ENCODE measurements around the gene C9orf50. TPM values are rescaled to one million over a fixed set of nuclear protein-coding genes. Genes with fewer than 3 reads are reported as not detected.
A peak's percentile ranks its signal among the peaks of the same experiment; 100 is the strongest.

C9orf50 gene
- total RNA-seq, 1 experiment from 2014 or later: not detected

GRCh38 chr9:129591916-129592315, 29.0 kb downstream of the C9orf50 start:
- no peak for DNase-seq (ENCODE audit: low spot score)

- no peak for DNase-seq (ENCODE audit: low spot score)
Measured at GRCh38 chr9:129590466-129590865, 30.4 kb downstream of the C9orf50 start.

- DNase-seq (ENCODE audit: low spot score): no peak
Measured at GRCh38 chr9:129587487-129588262, 33.2 kb downstream of the C9orf50 start.

DNA sequence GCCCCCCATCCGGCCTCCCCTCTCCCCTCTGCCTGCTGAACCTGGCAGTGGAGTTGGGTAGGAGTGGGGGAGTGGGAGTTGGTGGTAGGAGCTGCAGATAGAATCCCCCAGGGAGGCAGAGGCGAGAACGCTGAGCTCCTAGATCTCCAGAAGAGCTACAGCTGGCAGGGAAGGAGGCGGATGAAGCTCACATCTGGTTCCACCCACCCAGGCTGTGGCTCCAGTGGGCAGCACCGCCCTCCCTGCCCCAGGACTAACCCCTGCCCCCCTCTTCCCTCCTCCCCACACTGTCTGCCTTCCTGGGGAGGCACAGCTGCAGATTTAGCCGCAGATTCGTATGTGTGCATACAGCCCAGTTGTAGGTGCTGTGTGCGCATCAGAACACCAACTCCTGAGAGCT, 34.2 kb downstream of the C9orf50 start:
- no peak for DNase-seq (ENCODE audit: low spot score)

DNA sequence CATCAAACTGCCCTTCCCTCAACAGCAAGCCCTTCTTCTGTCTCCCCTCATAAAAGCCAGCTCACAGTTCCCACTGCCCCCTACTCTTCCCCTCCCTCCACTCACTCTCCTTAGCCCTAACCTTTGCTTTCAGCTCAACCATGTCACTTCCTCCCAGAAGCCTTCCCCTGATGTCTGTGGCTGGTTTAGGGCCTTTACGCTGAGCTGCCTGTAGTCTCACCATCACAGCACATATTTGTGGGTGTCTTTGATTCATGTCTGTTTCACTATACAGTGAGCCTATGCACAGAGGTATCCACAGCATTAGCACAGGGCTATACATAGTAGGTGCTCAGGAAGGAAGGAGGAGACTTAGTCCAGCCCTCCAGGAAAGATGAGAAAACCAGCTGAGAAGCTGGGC, 34.7 kb downstream of the C9orf50 start:
- no peak for DNase-seq (ENCODE audit: low spot score)

GRCh38 chr9:129585352-129585751, 35.5 kb downstream of the C9orf50 start:
- DNase-seq (ENCODE audit: low spot score): no peak

GRCh38 chr9:129584136-129584535, 36.8 kb downstream of the C9orf50 start:
- DNase-seq (ENCODE audit: low spot score): peak; percentile 78

DNA sequence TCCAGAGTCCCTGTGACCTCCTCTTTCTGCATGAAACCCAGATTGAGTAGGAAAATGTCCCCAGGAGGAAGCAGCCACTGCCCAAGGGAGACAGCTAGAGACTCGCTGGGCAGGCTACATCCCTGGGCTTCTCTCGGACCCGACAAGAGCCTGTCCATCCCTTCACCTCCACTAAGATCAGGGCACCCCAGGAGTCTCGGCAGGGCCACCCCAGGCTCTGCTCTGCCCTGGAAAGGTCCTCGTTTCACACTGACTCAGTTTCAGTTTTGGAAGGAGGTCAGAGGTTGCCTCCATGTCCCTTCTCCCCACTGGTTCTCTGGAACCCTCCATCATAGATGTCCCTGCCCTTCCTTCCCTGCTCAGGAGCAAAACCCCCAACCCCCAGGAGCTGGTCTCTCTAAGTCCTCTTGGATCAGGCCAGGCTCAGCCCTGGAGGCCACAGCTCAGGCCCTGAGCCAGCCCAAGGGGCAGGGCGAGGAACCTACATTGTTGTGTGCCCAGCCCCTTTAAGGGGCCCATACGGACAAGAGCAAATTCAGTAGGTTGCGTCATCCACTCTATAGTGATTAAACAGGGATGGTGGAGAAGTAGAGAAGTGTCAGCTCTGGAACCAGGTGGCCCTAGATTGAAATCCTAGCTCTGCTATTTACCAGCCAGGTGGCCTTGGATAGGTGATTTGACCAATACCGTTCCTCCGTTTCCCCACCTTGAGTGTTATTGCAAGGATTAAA, 37.4 kb downstream of the C9orf50 start:
- DNase-seq (ENCODE audit: low spot score): no peak

DNA sequence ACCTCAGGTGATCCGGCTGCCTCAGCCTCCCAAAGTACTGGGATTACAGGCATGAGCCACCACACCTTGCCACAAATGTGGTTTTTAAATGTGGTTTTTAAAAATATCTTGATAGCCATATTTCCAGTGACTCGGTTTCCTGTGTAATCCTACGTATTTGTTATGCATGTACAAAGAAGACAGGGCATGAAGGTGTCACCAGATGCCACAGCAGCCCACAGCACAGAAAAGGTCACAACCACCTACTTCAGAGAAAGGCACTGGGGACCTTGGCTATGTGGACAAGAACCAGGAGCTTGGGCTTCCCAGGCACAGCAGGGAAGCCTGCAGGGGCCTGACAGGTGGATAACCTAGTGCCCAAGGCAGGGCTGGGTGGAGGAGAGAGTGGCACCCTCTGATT, 38.0 kb downstream of the C9orf50 start:
- DNase-seq (ENCODE audit: low spot score): no peak

- no peak for DNase-seq (ENCODE audit: low spot score)
Measured at GRCh38 chr9:129581505-129582189, 39.3 kb downstream of the C9orf50 start.

- no peak for DNase-seq (ENCODE audit: low spot score)
Measured at GRCh38 chr9:129580211-129580915, 40.5 kb downstream of the C9orf50 start.

GRCh38 chr9:129579294-129579693, 41.6 kb downstream of the C9orf50 start:
- DNase-seq (ENCODE audit: low spot score): no peak

DNA sequence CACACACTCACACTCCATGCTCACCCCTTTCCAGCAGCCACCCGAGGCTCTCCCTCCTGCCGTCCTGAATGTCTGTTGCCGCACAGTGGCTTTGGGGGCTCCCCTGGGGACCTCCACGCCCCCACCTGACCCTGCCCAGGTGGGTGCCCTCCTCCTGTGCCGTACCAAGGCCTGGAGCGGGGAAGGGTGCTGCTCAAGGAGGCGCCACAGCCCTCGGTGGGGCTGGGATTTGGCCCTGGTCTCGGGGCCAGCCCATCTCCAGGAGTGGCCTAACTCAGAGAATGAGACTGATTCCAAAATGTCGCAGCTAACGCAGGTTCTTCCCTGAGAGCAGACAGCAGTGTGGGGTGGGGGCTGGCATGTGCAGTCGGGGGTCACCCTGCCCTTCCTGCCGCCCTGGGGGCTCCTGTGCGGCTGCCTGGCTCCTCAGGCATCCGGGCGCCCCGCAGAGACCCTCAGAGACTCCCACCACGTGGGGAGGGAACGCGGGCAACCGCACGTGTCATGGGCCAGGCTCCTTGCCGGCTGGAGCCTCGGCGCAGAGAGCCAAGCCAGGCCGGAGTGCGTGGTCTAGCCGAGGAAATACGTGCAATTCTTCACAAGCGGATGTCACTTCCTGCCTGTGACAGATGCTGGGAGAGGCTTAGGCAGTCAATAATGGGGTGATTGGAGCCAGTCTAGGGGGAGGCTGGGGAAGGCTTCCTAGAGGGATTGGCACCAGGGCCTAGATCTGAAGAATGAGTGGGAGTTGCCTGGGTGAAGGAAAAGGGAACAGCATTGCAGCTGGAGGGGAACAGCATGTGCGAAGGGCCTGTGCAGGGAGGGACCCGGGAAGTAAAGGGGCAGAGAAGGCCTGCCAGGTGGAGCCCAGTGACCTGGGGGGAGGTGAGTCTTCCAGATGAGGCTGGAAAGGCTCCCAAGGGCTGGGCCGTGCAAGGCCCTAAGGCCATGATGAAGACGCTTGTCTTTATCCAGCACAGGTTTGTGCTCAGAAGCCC, 44.1 kb downstream of the C9orf50 start:
- DNase-seq (ENCODE audit: low spot score): no peak

- DNase-seq (ENCODE audit: low spot score): no peak
Measured at GRCh38 chr9:129575818-129576217, 45.1 kb downstream of the C9orf50 start.

- DNase-seq (ENCODE audit: low spot score): peak; percentile 46
Measured at GRCh38 chr9:129574911-129575585, 45.9 kb downstream of the C9orf50 start.

- no peak for DNase-seq (ENCODE audit: low spot score)
Measured at GRCh38 chr9:129573977-129574376, 46.9 kb downstream of the C9orf50 start.

GRCh38 chr9:129572517-129572916, 48.4 kb downstream of the C9orf50 start:
- no peak for DNase-seq (ENCODE audit: low spot score)

- DNase-seq (ENCODE audit: low spot score): no peak
Measured at GRCh38 chr9:129572052-129572425, 48.9 kb downstream of the C9orf50 start.

- DNase-seq (ENCODE audit: low spot score): no peak
Measured at GRCh38 chr9:129571298-129572051, 49.4 kb downstream of the C9orf50 start.
